ENCODE measurements around the gene PARD3.

The PARD3 gene

GRCh38 chr10:34815185-34816084 lies at the start of gene PARD3:
Gene PARD3 (minus strand): TSS chr10:34815296. CDS start chr10:34814995, 301 bp downstream.
- Histone ChIP-seq H3K4me3 (ENCODE audit: low read depth, low read length) (peak within 1 kb of the TSS; percentile 82), H3K27ac (peak within 1 kb of the TSS; percentile 80), H3K27me3 (ENCODE audit: insufficient read depth, low read depth, severe bottlenecking) (no peaks in the 10 kb centered on the region), H3K9me3 (ENCODE audit: severe bottlenecking) (no peaks in the 10 kb centered on the region), H3K36me3 (no peaks in the 10 kb centered on the region)
- TF ChIP-seq CTCF (IDR thresholded peaks at IDR 0.05; ENCODE audit: low read depth, low read length) = no peak
- peak; percentile 67 for DNase-seq

- DNase-seq = no peak
- H3K27ac ChIP-seq = no peak overlapping the region
- no peaks in the 10 kb centered on the region for H3K36me3 ChIP-seq
- no peak for TF ChIP-seq CTCF (IDR thresholded peaks at IDR 0.05; ENCODE audit: low read depth, low read length)
- no peaks in the 10 kb centered on the region for H3K27me3 ChIP-seq (ENCODE audit: insufficient read depth, low read depth, severe bottlenecking)
- H3K4me3 ChIP-seq (ENCODE audit: low read depth, low read length) = no peak overlapping the region
- no peaks in the 10 kb centered on the region for H3K9me3 ChIP-seq (ENCODE audit: severe bottlenecking)
These were observed 49.3 kb upstream of the PARD3 start for GRCh38 chr10:34864149-34865067.

GRCh38 chr10:34862892-34863291 lies 47.8 kb upstream of the PARD3 start:
- TF ChIP-seq CTCF (IDR thresholded peaks at IDR 0.05; ENCODE audit: low read depth, low read length) = no peak
- no peaks in the 10 kb centered on the region for H3K36me3 ChIP-seq
- H3K4me3 ChIP-seq (ENCODE audit: low read depth, low read length) = no peak overlapping the region
- no peak for DNase-seq
- no peak overlapping the region for H3K27ac ChIP-seq
- H3K27me3 ChIP-seq (ENCODE audit: insufficient read depth, low read depth, severe bottlenecking) = no peaks in the 10 kb centered on the region
- no peaks in the 10 kb centered on the region for H3K9me3 ChIP-seq (ENCODE audit: severe bottlenecking)

- no peak for TF ChIP-seq CTCF (IDR thresholded peaks at IDR 0.05; ENCODE audit: low read depth, low read length)
- DNase-seq = no peak
- H3K27me3 ChIP-seq (ENCODE audit: insufficient read depth, low read depth, severe bottlenecking) = no peaks in the 10 kb centered on the region
- H3K9me3 ChIP-seq (ENCODE audit: severe bottlenecking) = no peaks in the 10 kb centered on the region
- no peak overlapping the region for H3K4me3 ChIP-seq (ENCODE audit: low read depth, low read length)
- no peak overlapping the region for H3K27ac ChIP-seq
- no peaks in the 10 kb centered on the region for H3K36me3 ChIP-seq
These were observed 46.4 kb upstream of the PARD3 start for GRCh38 chr10:34861293-34862021.

- no peak for DNase-seq
- Histone ChIP-seq H3K27ac (no peak overlapping the region), H3K4me3 (ENCODE audit: low read depth, low read length) (no peak overlapping the region), H3K27me3 (ENCODE audit: insufficient read depth, low read depth, severe bottlenecking) (no peaks in the 10 kb centered on the region), H3K36me3 (no peaks in the 10 kb centered on the region), H3K9me3 (ENCODE audit: severe bottlenecking) (no peaks in the 10 kb centered on the region)
- no peak for TF ChIP-seq CTCF (IDR thresholded peaks at IDR 0.05; ENCODE audit: low read depth, low read length)
These were observed 44.1 kb upstream of the PARD3 start for GRCh38 chr10:34859170-34859569.

Data from WERI-Rb-1 (cell line).